ENCODE measurements around the gene APPL2.

Gene APPL2, protein sequence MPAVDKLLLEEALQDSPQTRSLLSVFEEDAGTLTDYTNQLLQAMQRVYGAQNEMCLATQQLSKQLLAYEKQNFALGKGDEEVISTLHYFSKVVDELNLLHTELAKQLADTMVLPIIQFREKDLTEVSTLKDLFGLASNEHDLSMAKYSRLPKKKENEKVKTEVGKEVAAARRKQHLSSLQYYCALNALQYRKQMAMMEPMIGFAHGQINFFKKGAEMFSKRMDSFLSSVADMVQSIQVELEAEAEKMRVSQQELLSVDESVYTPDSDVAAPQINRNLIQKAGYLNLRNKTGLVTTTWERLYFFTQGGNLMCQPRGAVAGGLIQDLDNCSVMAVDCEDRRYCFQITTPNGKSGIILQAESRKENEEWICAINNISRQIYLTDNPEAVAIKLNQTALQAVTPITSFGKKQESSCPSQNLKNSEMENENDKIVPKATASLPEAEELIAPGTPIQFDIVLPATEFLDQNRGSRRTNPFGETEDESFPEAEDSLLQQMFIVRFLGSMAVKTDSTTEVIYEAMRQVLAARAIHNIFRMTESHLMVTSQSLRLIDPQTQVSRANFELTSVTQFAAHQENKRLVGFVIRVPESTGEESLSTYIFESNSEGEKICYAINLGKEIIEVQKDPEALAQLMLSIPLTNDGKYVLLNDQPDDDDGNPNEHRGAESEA

DNA sequence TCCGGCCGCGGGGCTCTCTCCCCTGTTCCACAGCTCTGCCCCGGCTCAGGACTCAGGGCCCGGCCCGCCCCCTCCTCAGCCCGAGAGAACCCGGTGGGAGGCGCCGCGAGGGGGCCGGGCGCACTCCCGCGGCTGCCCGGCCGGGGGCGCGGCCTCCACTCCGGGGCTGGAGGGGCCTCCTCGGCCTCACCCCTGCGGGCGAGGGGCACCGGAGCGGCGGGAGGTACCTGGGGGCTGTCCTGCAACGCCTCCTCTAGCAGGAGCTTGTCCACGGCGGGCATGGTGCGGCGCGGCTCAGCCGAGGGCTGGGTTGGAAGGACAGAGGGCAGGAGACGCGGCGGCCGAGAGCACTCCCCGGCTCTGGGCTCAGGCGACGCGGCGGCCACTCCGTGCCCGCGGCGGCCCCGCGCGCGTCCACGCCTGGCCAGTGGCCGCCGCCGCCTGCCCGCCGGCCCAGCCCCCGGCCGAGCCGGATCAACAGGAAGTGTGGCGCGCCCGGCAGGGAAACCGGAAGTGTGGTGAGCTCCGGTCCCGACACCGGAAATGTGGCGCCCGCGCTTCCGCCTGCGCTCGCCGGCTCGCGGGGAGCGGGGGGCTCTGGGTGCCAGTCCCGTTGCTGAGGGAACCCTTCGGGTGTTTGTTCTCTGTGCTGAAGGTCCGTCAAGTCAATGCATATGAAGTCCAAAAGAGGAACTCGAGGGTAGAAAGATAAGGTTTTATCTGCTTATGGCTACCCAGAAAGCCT lies at the start of gene APPL2:
APPL2 (minus strand) TSS at position 443 of the 745 bp plus-strand sequence; CDS start at position 281, 162 bp downstream.
- peak; percentile 97 for DNase-seq (ENCODE audit: low spot score)
- TF ChIP-seq, protein P1, sequence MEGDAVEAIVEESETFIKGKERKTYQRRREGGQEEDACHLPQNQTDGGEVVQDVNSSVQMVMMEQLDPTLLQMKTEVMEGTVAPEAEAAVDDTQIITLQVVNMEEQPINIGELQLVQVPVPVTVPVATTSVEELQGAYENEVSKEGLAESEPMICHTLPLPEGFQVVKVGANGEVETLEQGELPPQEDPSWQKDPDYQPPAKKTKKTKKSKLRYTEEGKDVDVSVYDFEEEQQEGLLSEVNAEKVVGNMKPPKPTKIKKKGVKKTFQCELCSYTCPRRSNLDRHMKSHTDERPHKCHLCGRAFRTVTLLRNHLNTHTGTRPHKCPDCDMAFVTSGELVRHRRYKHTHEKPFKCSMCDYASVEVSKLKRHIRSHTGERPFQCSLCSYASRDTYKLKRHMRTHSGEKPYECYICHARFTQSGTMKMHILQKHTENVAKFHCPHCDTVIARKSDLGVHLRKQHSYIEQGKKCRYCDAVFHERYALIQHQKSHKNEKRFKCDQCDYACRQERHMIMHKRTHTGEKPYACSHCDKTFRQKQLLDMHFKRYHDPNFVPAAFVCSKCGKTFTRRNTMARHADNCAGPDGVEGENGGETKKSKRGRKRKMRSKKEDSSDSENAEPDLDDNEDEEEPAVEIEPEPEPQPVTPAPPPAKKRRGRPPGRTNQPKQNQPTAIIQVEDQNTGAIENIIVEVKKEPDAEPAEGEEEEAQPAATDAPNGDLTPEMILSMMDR (IDR thresholded peaks at IDR 0.05; ENCODE audit: extremely low read depth, missing control alignments): no peak

DNA sequence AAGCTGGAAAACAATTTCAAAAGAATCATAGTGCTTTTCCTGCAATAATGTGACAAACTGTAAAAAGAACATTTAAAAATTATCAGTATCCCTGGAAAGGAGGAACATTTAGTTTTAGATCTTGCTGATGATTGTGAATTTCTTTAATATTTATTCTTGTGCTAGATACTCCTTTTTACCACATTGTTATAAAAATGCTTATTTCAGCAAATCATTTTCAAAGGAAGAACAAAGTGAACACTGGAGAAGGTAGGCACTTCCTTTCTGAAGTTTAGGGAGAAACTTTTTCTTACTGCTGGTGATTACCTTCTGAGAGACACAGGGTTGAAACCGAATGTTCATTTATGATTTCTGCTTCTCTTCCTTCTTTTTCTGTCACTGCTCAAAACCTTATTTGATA lies 49.4 kb upstream of the APPL2 start:
- TF ChIP-seq, protein P1 (IDR thresholded peaks at IDR 0.05; ENCODE audit: extremely low read depth, missing control alignments): no peak
- no peak for DNase-seq (ENCODE audit: low spot score)

DNA sequence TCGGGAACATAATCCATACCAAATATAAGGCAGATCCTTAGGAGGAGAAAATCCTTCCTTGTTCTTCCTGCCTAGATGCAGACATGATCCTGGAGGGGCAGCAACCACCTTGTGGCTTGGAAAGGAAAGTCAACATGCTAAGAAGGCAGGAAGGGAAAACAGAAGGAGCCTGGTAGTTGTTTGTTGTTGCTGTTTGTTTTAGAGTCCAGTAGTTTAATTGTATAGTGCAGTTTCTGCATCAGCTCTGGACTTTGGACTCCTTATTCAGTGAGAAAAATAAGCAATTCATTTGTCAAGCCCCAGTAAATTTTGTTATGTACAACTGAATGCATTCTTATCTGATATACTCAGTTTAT lies 45.7 kb upstream of the APPL2 start:
- no peak for DNase-seq (ENCODE audit: low spot score)
- TF ChIP-seq, protein P1 (IDR thresholded peaks at IDR 0.05; ENCODE audit: extremely low read depth, missing control alignments): no peak

DNA sequence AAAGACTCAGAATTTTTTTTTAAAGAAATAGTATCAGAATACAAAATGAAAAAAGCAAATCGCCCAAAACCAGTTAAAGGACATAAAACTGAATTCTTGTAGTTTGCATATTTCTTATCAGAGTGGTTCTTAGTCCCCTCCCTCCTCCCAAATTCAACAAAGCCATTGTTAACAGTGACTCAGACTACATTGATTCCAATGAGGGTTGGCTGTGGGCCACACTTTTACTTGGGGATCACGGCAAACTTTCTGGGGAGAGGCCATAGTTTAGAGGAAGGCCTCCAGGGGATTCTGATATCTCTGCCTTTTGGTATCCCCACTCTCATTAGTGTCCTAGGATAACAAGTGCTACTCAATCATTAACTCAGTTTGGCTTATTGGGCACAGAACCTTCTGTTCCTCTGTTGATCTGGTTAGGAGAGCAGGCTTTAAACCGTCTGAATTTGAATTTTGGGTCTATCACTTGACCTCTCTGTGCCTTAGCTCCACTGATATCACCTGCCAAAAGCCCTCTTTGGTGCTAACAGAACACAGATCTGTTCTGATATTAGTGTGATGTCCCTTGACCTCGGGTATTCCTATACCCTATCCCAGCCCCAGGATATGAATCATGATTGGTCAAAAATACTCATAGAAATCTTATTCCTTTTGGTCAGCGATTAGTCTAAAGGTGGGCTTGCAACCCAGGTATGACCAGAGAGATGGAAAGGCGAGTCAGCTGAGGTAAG lies 45.2 kb upstream of the APPL2 start:
- no peak for DNase-seq (ENCODE audit: low spot score)
- TF ChIP-seq, protein P1 (IDR thresholded peaks at IDR 0.05; ENCODE audit: extremely low read depth, missing control alignments): no peak

DNA sequence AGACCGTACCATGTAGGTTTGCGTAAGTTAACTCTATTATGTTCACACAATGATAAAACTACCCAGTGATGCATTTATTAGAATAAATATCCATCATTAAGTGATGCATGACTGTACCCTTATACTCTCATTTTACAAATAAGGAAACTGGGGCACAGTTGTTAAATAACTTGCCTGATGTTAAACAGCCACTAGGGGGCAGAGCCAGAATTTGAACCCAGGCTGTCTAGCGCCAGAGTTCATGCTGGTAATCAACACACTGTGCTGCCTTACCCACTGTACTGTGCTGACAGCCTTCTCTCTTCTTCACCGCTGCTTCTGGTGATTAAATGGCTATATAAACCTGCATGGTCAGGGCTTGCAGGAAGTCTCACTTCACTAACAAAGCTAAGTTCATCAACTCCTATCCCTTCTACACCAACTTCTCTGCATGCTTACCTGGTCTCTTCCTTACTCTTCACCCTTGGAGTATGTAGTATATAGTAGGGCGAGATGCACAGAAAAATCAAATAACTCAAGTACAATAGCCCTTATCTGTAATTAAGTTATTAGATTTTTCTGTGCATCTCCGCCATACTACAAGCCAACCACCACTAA lies 43.6 kb upstream of the APPL2 start:
- peak; percentile 35 for DNase-seq (ENCODE audit: low spot score)
- TF ChIP-seq, protein P1 (IDR thresholded peaks at IDR 0.05; ENCODE audit: extremely low read depth, missing control alignments): peak; percentile 68

DNA sequence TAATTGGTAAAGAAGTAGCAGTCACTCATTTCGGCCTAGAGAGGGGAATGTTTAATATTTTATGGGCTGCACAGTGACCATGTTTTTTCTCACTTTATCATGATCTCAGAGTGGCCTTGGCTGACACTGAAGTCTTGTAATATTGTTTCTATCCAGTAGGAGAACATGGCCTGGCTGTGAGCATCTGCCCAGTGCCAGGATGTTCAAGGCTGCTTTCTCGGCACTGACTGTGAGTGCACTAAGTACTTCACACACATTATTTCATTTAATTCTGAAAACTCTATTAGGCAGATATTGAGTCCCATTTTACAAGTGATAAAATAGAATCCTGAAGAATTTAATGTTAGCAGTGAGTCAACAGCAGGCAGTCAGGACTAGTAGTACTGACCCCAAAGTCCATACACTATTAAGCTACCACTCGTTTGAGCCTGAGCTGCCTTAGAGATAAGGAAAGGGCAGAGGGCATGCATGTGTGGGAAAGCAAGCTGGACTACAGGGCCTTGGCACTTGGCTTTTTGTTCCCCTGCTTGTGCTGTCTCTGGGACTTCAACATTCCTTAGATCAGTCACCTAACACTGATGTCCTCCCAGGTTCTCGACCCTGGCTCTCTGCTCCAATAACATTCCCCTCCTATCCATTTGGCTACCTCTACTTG lies 42.2 kb upstream of the APPL2 start:
- TF ChIP-seq, protein P1 (IDR thresholded peaks at IDR 0.05; ENCODE audit: extremely low read depth, missing control alignments): no peak
- DNase-seq (ENCODE audit: low spot score): no peak

Data from GM20000 (cell line).